Neural cell (in vitro differentiated cells): ENCODE results near the gene HEATR5B. TPM values are rescaled to one million over a fixed set of nuclear protein-coding genes. Genes with fewer than 3 reads are reported as not detected.

Source experiments
- H2AFZ ChIP-seq: fragments of 200-600, 300-800 bp; sonication (generic), shearing (Covaris generic); 2 replicates; pipeline ENCODE4 v1.6.0; 2014; ENCODE audit warnings: low read depth, mild to moderate bottlenecking, antibody characterized with exemption, low read length, moderate library complexity
- H3F3A ChIP-seq: fragments of 200-600 bp; shearing (Covaris generic); 2 replicates; pipeline ENCODE4 v1.6.1; 2016; ENCODE audit warnings: mild to moderate bottlenecking, moderate library complexity, mixed read lengths, antibody characterized with exemption, low read length; ENCODE audit not compliant: insufficient read depth, poor library complexity, severe bottlenecking
- H3K27ac ChIP-seq: fragments of 200-600, 300-800 bp; sonication (generic), shearing (Covaris generic); 2 replicates; pipeline ENCODE4 v1.5.1; 2014; ENCODE audit warnings: mild to moderate bottlenecking, low read length, moderate library complexity
- H3K27me3 ChIP-seq: fragments of 300-800, 200-600 bp; sonication (generic), shearing (Covaris generic); 2 replicates; pipeline ENCODE4 v1.6.0; 2014; ENCODE audit warnings: mild to moderate bottlenecking, low read depth, low read length, moderate library complexity; ENCODE audit not compliant: insufficient read depth
- H3K36me3 ChIP-seq: fragments of 300-800, 200-600 bp; sonication (generic), shearing (Covaris generic); 2 replicates; pipeline ENCODE4 v1.5.1; 2014; ENCODE audit warnings: mild to moderate bottlenecking, antibody characterized with exemption, low read length, moderate library complexity; ENCODE audit not compliant: insufficient read depth
- H3K4me2 ChIP-seq: fragments of 300-800, 200-600 bp; sonication (generic), shearing (Covaris generic); 2 replicates; pipeline ENCODE4 v1.6.0; 2014; ENCODE audit warnings: mild to moderate bottlenecking, low read length
- H3K4me3 ChIP-seq: fragments of 300-800, 200-600 bp; sonication (generic), shearing (Covaris generic); 2 replicates; pipeline ENCODE4 v1.5.1; 2014; ENCODE audit warnings: mild to moderate bottlenecking, low read length, moderate library complexity
- H3K79me2 ChIP-seq: fragments of 200-600 bp; shearing (Covaris generic); replicated peaks from 2 replicates; pipeline ENCODE4 v1.6.0; 2014; ENCODE audit warnings: mild to moderate bottlenecking, low read length, moderate library complexity; ENCODE audit not compliant: insufficient read depth
- H3K9ac ChIP-seq: fragments of 300-800, 200-600 bp; sonication (generic), shearing (Covaris generic); 2 replicates; pipeline ENCODE4 v1.6.1; 2016; ENCODE audit warnings: mild to moderate bottlenecking, low read length, mixed read lengths
- H3K9me2 ChIP-seq: fragments of 200-600 bp; shearing (Covaris generic); 2 replicates; pipeline ENCODE4 v1.6.1; 2016; ENCODE audit warnings: mild to moderate bottlenecking, low read length, mixed read lengths; ENCODE audit not compliant: insufficient read depth
- H3K9me3 ChIP-seq: fragments of 200-600, 300-800 bp; sonication (generic), shearing (Covaris generic); 2 replicates; pipeline ENCODE4 v1.6.1; 2016; ENCODE audit warnings: mild to moderate bottlenecking, mixed run types, low read length, moderate library complexity, mixed read lengths
- H4K20me1 ChIP-seq: fragments of 200-600 bp; shearing (Covaris generic); 2 replicates; pipeline ENCODE4 v1.6.1; 2016; ENCODE audit warnings: mild to moderate bottlenecking, mixed run types; ENCODE audit not compliant: insufficient read depth
- EP300 ChIP-seq: fragments of 450-650 bp; conservative IDR thresholded peaks from 2 replicates; pipeline ENCODE4 v1.6.1; 2014; ENCODE audit warnings: antibody characterized with exemption, mild to moderate bottlenecking, moderate library complexity; ENCODE audit not compliant: poor library complexity, severe bottlenecking
- EZH2 ChIP-seq: fragments of 200-600, 300-800 bp; shearing (Covaris generic), sonication (generic); IDR thresholded peaks from 2 replicates; pipeline ENCODE4 v1.6.1; 2014; ENCODE audit warnings: antibody characterized with exemption, low read length, borderline replicate concordance, mild to moderate bottlenecking; ENCODE audit not compliant: insufficient read depth, poor library complexity, severe bottlenecking
- MXI1 ChIP-seq: fragments of 450-650 bp; conservative IDR thresholded peaks from 2 replicates; pipeline ENCODE4 v1.6.1; 2014; ENCODE audit warnings: antibody characterized with exemption, mild to moderate bottlenecking; ENCODE audit not compliant: poor library complexity, severe bottlenecking
- POLR2AphosphoS5 ChIP-seq: IDR thresholded peaks from 2 replicates; pipeline ENCODE4 v1.6.1; 2012
- RAD21 ChIP-seq: fragments of 450-650 bp; conservative IDR thresholded peaks from 2 replicates; pipeline ENCODE4 v1.6.1; 2014; ENCODE audit warnings: antibody characterized with exemption, mild to moderate bottlenecking, moderate library complexity
- SMC3 ChIP-seq: fragments of 450-650 bp; conservative IDR thresholded peaks from 2 replicates; pipeline ENCODE4 v1.6.1; 2014; ENCODE audit warnings: antibody characterized with exemption, mild to moderate bottlenecking, moderate library complexity; ENCODE audit not compliant: poor library complexity
- TAF1 ChIP-seq: IDR thresholded peaks from 2 replicates; pipeline ENCODE4 v1.6.1; 2012; ENCODE audit warnings: low read depth
- polyA plus RNA-seq: library from polyadenylated mRNA; depleted of rRNA; stranded (reverse); fragments of >200 nt; gene quantifications from 2 replicates; pipeline ENCODE4 v1.2.3, GENCODE V29; 2014
- TF ChIP-seq, protein P1 (sequence below): fragments of 450-650 bp; IDR thresholded peaks from 2 replicates; pipeline ENCODE4 v1.5.1; 2014; ENCODE audit warnings: antibody characterized with exemption, mild to moderate bottlenecking, moderate library complexity; ENCODE audit not compliant: poor library complexity, severe bottlenecking
- TF ChIP-seq, protein P2 (sequence below): IDR thresholded peaks from 2 replicates; pipeline ENCODE4 v1.6.1; 2012; ENCODE audit warnings: borderline replicate concordance

HEATR5B gene
- polyA plus RNA-seq, 1 donor from 2014 or later = 46.0 TPM

DNA sequence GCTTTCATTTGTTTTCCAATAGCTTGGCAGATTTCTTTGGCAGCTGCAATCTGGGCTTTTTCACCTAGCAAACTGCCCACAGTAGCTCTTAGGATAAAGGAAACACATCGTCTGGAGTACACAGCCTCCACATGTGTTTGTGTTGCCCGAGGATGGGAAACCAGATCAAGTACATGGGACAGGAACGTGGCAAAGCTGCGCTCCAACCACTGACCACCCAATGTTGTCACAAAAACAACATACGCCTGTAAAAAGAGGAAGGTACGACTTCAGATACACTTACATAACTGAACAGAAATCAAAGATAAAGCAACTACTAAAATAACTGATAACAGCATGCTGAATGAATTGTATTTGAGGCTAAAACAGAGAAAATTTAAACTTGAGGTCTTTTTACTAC lies 15.5 kb downstream of the HEATR5B start:
- no peaks in the 10 kb centered on the region for H3K9me2 ChIP-seq
- no peaks in the 10 kb centered on the region for H3K9me3 ChIP-seq
- no peak overlapping the region for H3K4me2 ChIP-seq
- H4K20me1 ChIP-seq = no peaks in the 10 kb centered on the region
- H3F3A ChIP-seq = no peaks in the 10 kb centered on the region
- H2AFZ ChIP-seq = no peak overlapping the region
- no peak overlapping the region for H3K9ac ChIP-seq
- H3K27me3 ChIP-seq = no peaks in the 10 kb centered on the region
- TF ChIP-seq RAD21 (no peak), EP300 (no peak), POLR2AphosphoS5 (no peak), TAF1 (no peak), MXI1 (no peak), SMC3 (no peak), EZH2 (no peak)
- TF ChIP-seq, protein P1, sequence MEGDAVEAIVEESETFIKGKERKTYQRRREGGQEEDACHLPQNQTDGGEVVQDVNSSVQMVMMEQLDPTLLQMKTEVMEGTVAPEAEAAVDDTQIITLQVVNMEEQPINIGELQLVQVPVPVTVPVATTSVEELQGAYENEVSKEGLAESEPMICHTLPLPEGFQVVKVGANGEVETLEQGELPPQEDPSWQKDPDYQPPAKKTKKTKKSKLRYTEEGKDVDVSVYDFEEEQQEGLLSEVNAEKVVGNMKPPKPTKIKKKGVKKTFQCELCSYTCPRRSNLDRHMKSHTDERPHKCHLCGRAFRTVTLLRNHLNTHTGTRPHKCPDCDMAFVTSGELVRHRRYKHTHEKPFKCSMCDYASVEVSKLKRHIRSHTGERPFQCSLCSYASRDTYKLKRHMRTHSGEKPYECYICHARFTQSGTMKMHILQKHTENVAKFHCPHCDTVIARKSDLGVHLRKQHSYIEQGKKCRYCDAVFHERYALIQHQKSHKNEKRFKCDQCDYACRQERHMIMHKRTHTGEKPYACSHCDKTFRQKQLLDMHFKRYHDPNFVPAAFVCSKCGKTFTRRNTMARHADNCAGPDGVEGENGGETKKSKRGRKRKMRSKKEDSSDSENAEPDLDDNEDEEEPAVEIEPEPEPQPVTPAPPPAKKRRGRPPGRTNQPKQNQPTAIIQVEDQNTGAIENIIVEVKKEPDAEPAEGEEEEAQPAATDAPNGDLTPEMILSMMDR = no peak
- TF ChIP-seq, protein P2, sequence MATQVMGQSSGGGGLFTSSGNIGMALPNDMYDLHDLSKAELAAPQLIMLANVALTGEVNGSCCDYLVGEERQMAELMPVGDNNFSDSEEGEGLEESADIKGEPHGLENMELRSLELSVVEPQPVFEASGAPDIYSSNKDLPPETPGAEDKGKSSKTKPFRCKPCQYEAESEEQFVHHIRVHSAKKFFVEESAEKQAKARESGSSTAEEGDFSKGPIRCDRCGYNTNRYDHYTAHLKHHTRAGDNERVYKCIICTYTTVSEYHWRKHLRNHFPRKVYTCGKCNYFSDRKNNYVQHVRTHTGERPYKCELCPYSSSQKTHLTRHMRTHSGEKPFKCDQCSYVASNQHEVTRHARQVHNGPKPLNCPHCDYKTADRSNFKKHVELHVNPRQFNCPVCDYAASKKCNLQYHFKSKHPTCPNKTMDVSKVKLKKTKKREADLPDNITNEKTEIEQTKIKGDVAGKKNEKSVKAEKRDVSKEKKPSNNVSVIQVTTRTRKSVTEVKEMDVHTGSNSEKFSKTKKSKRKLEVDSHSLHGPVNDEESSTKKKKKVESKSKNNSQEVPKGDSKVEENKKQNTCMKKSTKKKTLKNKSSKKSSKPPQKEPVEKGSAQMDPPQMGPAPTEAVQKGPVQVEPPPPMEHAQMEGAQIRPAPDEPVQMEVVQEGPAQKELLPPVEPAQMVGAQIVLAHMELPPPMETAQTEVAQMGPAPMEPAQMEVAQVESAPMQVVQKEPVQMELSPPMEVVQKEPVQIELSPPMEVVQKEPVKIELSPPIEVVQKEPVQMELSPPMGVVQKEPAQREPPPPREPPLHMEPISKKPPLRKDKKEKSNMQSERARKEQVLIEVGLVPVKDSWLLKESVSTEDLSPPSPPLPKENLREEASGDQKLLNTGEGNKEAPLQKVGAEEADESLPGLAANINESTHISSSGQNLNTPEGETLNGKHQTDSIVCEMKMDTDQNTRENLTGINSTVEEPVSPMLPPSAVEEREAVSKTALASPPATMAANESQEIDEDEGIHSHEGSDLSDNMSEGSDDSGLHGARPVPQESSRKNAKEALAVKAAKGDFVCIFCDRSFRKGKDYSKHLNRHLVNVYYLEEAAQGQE = no peak
- peaks cover 13% of the 10 kb centered on the region for H3K36me3 ChIP-seq
- H3K27ac ChIP-seq = no peak overlapping the region
- H3K79me2 ChIP-seq = no peaks in the 10 kb centered on the region
- H3K4me3 ChIP-seq = no peak overlapping the region

DNA sequence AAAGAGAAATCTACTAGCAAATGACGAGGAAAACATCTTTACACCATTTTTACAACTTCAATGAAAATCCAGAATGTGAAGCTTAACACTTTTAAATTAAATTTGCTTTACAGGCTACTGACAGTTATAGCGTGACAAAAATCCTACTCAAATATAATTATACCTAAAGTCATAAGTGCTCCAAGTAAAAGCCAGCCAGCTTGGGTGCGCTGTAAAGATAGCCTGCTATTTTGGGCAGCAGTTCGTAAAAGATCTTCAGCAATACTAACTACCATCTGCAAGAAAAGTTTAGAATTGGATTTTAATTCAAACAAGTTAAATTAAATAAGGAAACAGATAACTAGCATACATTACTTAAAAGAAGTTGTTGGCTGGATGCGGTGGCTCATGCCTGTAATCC lies 22.4 kb downstream of the HEATR5B start:
- Histone ChIP-seq H3K9ac (no peak overlapping the region), H3K27ac (no peak overlapping the region), H3K79me2 (no peaks in the 10 kb centered on the region), H3K9me2 (no peaks in the 10 kb centered on the region), H3K9me3 (no peaks in the 10 kb centered on the region), H3K27me3 (no peaks in the 10 kb centered on the region), H4K20me1 (no peaks in the 10 kb centered on the region), H3K36me3 (peaks cover 16% of the 10 kb centered on the region), H3F3A (no peaks in the 10 kb centered on the region), H3K4me2 (no peak overlapping the region), H2AFZ (no peak overlapping the region), H3K4me3 (no peak overlapping the region)
- TF ChIP-seq SMC3 = no peak
- TF ChIP-seq POLR2AphosphoS5 = no peak
- TF ChIP-seq, protein P2 = no peak
- TF ChIP-seq RAD21 = no peak
- TF ChIP-seq, protein P1 = no peak
- no peak for TF ChIP-seq MXI1
- no peak for TF ChIP-seq EZH2
- TF ChIP-seq EP300 = no peak
- no peak for TF ChIP-seq TAF1
